CD4-positive, alpha-beta T cell (primary cell): Measurements from ENCODE around the gene YIF1A. TPM values are rescaled to one million over a fixed set of nuclear protein-coding genes. Genes with fewer than 3 reads are reported as not detected.

ENCODE experiments used
- ATAC-seq: fragments of 200-7000 bp; cut with Tn5 transposase; one replicate; pipeline ENCODE4 v1.10.0; 2022; ENCODE audit warnings: mild to moderate bottlenecking; ENCODE audit not compliant: poor library complexity
- CTCF ChIA-PET: fragments of 350-600 bp; sonication (Branson Sonifier 250); formaldehyde crosslinking; loops from one replicate; lab custom pipeline; 2021; ENCODE audit warnings: antibody characterized with exemption, inconsistent platforms; lab: Charles Lee
- POLR2A ChIA-PET: fragments of 350-600 bp; sonication (Branson Sonifier 250); formaldehyde crosslinking; loops from one replicate; lab custom pipeline; 2021; ENCODE audit warnings: antibody characterized with exemption, inconsistent platforms; lab: Charles Lee
- DNase-seq, 14 experiments: peaks; one replicate each; pipeline ENCODE4 v3.0.0-alpha.2; 2013 to 2020; ENCODE audit warnings: mixed read lengths in 2 of 14
- H3K27ac ChIP-seq, 2 donors: one replicate each; pipeline versions ENCODE4 v1.5.1 to v1.7.0; 2013; ENCODE audit warnings: low read length in 2 of 2, low read depth in 1 of 2, mild to moderate bottlenecking in 1 of 2
- H3K27me3 ChIP-seq, 2 experiments: 1 replicate in 1 of 2; 2 replicates in 1 of 2; pipeline versions ENCODE4 v1.6.1 to v1.7.0; 2013; ENCODE audit warnings: low read length in 2 of 2, control low read depth in 1 of 2, mild to moderate bottlenecking in 1 of 2, moderate library complexity in 1 of 2; ENCODE audit not compliant: insufficient read depth in 2 of 2, control insufficient read depth in 1 of 2
- H3K36me3 ChIP-seq: one replicate; pipeline ENCODE4 v1.6.1; 2013; ENCODE audit warnings: low read length, control low read depth; ENCODE audit not compliant: insufficient read depth
- H3K4me1 ChIP-seq: one replicate; pipeline ENCODE4 v1.6.1; 2013; ENCODE audit warnings: low read length, control low read depth; ENCODE audit not compliant: insufficient read depth
- H3K4me3 ChIP-seq: one replicate; pipeline ENCODE4 v1.5.1; 2013; ENCODE audit warnings: mild to moderate bottlenecking, low read length, moderate library complexity
- H3K9me3 ChIP-seq, 2 experiments: 1 replicate in 1 of 2; 2 replicates in 1 of 2; pipeline versions ENCODE4 v1.6.1 to v1.7.0; 2013; ENCODE audit warnings: low read length in 2 of 2, mild to moderate bottlenecking in 2 of 2, control low read depth in 1 of 2, moderate library complexity in 1 of 2; ENCODE audit not compliant: control insufficient read depth in 1 of 2, insufficient read depth in 1 of 2
- H3K27ac Mint-ChIP-seq: one replicate; pipeline ENCODE4 v1.8.0; 2020; ENCODE audit warnings: mixed read lengths
- H3K27me3 Mint-ChIP-seq: one replicate; pipeline ENCODE4 v1.8.0; 2021; ENCODE audit warnings: mixed read lengths
- H3K36me3 Mint-ChIP-seq: one replicate; pipeline ENCODE4 v1.8.0; 2021; ENCODE audit warnings: low read depth, mixed read lengths
- H3K4me1 Mint-ChIP-seq: one replicate; pipeline ENCODE4 v1.8.0; 2021; ENCODE audit warnings: low read depth, mixed read lengths
- H3K4me3 Mint-ChIP-seq: one replicate; pipeline ENCODE4 v1.8.0; 2020; ENCODE audit warnings: mild to moderate bottlenecking, mixed read lengths
- H3K9me3 Mint-ChIP-seq: one replicate; pipeline ENCODE4 v1.8.0; 2020; ENCODE audit warnings: mixed read lengths
- intact Hi-C, 2 experiments: fragments of 100-400 bp; cut with DNase I in 1 of 2; cut with micrococcal nuclease in 1 of 2; formaldehyde crosslinking; loops; one replicate each; pipeline versions ENCODE4 v1.15.1 to v1.9.0; 2023 to 2025; cut with DNase I, micrococcal nuclease
- total RNA-seq, 174 experiments: library from RNA in 2 of 174; stranded (reverse) in 2 of 174; gene quantifications; one replicate each; pipeline ENCODE4 v1.2.3 and lab custom pipeline; 2021 to 2026
- TF ChIP-seq, protein P1 (sequence below): fragments of 200-600 bp; IDR thresholded peaks from one replicate; pipeline ENCODE4 v1.8.0; 2022; ENCODE audit warnings: antibody characterized with exemption, mild to moderate bottlenecking

Gene YIF1A
- total RNA-seq, 2 experiments from 2014 or later = 17.4 to 21.1 TPM

DNA sequence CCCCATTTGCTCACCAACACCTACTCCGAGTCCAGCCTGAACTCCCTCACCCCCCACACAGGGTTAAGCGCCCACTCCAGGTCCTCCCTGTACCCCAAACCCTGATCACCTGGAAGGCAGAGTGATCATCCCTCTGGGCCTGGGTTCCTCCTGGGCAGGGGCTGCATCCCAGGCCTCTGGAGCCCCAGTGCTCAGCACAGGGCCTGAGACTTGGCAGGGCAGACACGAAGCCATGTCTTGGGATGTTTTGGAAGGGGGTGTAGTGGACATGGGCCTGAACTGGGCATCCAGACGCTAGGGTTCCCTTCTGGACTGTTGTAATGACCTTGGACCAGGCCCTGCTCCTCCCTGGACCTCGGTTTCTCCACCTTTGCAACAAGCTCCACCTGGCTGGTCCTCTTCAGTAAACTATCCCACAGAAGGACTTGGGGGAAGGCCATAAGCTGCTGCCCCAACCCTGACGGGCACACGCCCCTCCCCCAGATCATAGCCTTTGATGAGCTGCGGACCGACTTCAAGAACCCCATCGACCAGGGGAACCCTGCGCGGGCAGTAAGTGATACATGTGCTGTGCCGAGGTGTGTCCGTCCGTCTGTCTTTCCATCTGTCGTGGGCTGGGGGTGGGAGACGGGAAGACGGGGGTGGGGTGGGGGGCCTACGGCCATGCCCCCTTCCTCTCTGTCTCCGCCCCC lies 7.0 kb downstream of the YIF1A start:
- Mint-ChIP-seq H3K4me3 (peak overlapping the region; percentile 79), H3K27me3 (no peaks in the 10 kb centered on the region), H3K9me3 (no peaks in the 10 kb centered on the region), H3K27ac (peak overlapping the region; percentile 81), H3K4me1 (peaks cover 43% of the 10 kb centered on the region), H3K36me3 (peaks cover 13% of the 10 kb centered on the region)
- CTCF ChIA-PET = interaction anchor here (0.8 to 2.7 kb wide), 15 partner anchors 9 to 570 kb away, joined by 3 to 54 read pairs (median 4); partner anchors contain the start of genes BRMS1, KAT5, MRPL11 and MUS81
- TF ChIP-seq, protein P1, sequence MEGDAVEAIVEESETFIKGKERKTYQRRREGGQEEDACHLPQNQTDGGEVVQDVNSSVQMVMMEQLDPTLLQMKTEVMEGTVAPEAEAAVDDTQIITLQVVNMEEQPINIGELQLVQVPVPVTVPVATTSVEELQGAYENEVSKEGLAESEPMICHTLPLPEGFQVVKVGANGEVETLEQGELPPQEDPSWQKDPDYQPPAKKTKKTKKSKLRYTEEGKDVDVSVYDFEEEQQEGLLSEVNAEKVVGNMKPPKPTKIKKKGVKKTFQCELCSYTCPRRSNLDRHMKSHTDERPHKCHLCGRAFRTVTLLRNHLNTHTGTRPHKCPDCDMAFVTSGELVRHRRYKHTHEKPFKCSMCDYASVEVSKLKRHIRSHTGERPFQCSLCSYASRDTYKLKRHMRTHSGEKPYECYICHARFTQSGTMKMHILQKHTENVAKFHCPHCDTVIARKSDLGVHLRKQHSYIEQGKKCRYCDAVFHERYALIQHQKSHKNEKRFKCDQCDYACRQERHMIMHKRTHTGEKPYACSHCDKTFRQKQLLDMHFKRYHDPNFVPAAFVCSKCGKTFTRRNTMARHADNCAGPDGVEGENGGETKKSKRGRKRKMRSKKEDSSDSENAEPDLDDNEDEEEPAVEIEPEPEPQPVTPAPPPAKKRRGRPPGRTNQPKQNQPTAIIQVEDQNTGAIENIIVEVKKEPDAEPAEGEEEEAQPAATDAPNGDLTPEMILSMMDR = no peak
- POLR2A ChIA-PET = interaction anchor here (1.0 to 6.5 kb wide), 5 partner anchors 9 to 59 kb away, joined by 3 to 34 read pairs (median 4); partner anchors contain the start of genes RAB1B and TMEM151A
- intact Hi-C loops = loop anchor here (1.0 to 10.0 kb wide), 3 partner anchors 14 to 427 kb away; partner anchors contain the start of genes CFL1 (in 1 of the 2) and RAB1B (in 1 of the 2)
- Histone ChIP-seq H3K27me3 (no peaks in the 10 kb centered on the region), H3K4me1 (peaks cover 52% of the 10 kb centered on the region), H3K27ac (no peak overlapping the region), H3K9me3 (no peaks in the 10 kb centered on the region), H3K4me3 (no peak overlapping the region), H3K36me3 (peaks cover 11% of the 10 kb centered on the region)
- ATAC-seq = no peak
- DNase-seq = no peak

DNA sequence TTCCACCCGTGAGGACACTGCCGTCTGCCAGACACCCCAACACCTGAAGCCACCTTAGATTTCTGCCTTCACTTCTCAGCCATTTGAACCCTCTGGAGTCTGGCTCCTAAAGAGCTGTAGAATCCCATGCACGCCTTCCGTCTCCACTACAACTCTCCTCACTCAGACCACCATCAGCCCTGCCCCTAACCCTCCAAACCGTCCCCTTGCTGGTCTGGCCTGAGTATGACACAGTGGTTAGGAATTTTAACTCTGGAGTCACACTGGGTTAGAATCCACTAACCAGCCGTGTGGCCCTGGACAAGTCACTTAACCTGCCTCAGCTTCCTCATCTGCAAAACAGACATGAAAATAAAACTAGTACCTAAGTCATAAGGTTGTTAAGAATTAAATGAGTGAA lies 7.9 kb downstream of the YIF1A start:
- H3K9me3 Mint-ChIP-seq = no peaks in the 10 kb centered on the region
- TF ChIP-seq, protein P1 = no peak
- peaks cover 17% of the 10 kb centered on the region for H3K36me3 ChIP-seq
- no peaks in the 10 kb centered on the region for H3K27me3 Mint-ChIP-seq
- H3K4me3 Mint-ChIP-seq = peak overlapping the region; percentile 56
- peak overlapping the region; percentile 81 for H3K27ac Mint-ChIP-seq
- POLR2A ChIA-PET = interaction anchor here (1.6 to 6.5 kb wide), 2 partner anchors 12 to 21 kb away, joined by 3 to 34 read pairs; partner anchors contain the start of gene RAB1B
- peaks cover 22% of the 10 kb centered on the region for H3K36me3 Mint-ChIP-seq
- no peak overlapping the region for H3K27ac ChIP-seq
- H3K4me1 ChIP-seq = peaks cover 53% of the 10 kb centered on the region
- DNase-seq (no peak), ATAC-seq (no peak)
- CTCF ChIA-PET = interaction anchor here (1.3 to 2.7 kb wide), 4 partner anchors 14 to 421 kb away, joined by 4 to 36 read pairs (median 6); partner anchors contain the start of genes MUS81 and RAB1B
- H3K4me1 Mint-ChIP-seq = peaks cover 38% of the 10 kb centered on the region
- H3K9me3 ChIP-seq = no peaks in the 10 kb centered on the region
- no peaks in the 10 kb centered on the region for H3K27me3 ChIP-seq
- intact Hi-C loops = loop anchor here in 1 of 2 experiments (10.0 kb wide), 1 partner anchor 426 kb away; the partner anchor contains the start of gene CFL1
- no peak overlapping the region for H3K4me3 ChIP-seq

DNA sequence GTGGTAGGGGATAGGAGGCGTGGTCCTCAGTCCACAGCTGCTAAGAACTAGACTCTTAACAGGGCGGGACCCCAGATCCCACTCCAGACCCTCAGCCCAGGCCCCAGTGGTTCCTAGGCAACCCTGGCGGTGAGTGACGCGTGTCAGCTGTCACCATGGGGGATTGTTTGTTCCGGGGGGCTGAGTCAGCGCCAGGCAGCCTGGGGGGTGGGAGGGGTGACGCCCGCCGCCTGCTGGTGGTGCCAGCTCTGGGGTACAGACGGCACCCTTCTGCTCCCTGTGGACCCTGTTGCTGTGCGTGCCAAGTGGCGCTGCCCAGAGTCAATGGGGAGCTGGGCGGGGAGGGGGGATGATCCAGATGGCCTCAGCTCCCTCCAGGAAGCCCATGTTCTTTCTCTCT lies 8.5 kb downstream of the YIF1A start:
- intact Hi-C loops = loop anchor here in 1 of 2 experiments (10.0 kb wide), 1 partner anchor 426 kb away; the partner anchor contains the start of gene CFL1
- Mint-ChIP-seq H3K27me3 (no peaks in the 10 kb centered on the region), H3K4me3 (peak overlapping the region; percentile 34), H3K4me1 (peaks cover 38% of the 10 kb centered on the region), H3K36me3 (peaks cover 28% of the 10 kb centered on the region), H3K27ac (no peak overlapping the region), H3K9me3 (no peaks in the 10 kb centered on the region)
- TF ChIP-seq, protein P1 = no peak
- Histone ChIP-seq H3K4me1 (peaks cover 53% of the 10 kb centered on the region), H3K9me3 (no peaks in the 10 kb centered on the region), H3K27ac (no peak overlapping the region), H3K27me3 (no peaks in the 10 kb centered on the region), H3K4me3 (no peak overlapping the region), H3K36me3 (peaks cover 23% of the 10 kb centered on the region)
- POLR2A ChIA-PET = interaction anchor here (1.5 to 6.5 kb wide), 3 partner anchors 9 to 20 kb away, joined by 3 to 34 read pairs (median 6); partner anchors contain the start of genes RAB1B and YIF1A
- ATAC-seq (no peak), DNase-seq (peak in 1 of 14 experiments; percentile 43)
- CTCF ChIA-PET = interaction anchor here (1.3 to 2.7 kb wide), 2 partner anchors 13 to 58 kb away, joined by 5 to 36 read pairs; partner anchors contain the start of gene RAB1B
